NT2/D1 (cell line): ENCODE data around the gene CYB5R4.

Experiments used
- DNase-seq: peaks from one replicate; pipeline ENCODE4 v3.0.0-alpha.2; 2011; ENCODE audit warnings: low read depth, low spot score
- H3K27me3 ChIP-seq: 2 replicates; pipeline ENCODE4 v1.6.0; 2011; ENCODE audit warnings: mild to moderate bottlenecking; ENCODE audit not compliant: insufficient read length, insufficient read depth
- H3K36me3 ChIP-seq: 2 replicates; pipeline ENCODE4 v1.6.1; 2011; ENCODE audit warnings: mild to moderate bottlenecking, low read length, mixed read lengths; ENCODE audit not compliant: insufficient read depth, insufficient read length
- H3K4me1 ChIP-seq: 2 replicates; pipeline ENCODE4 v1.5.1; 2011; ENCODE audit not compliant: insufficient read depth, insufficient read length
- H3K4me3 ChIP-seq: 2 replicates; pipeline ENCODE4 v1.5.1; 2011; ENCODE audit warnings: low read depth; ENCODE audit not compliant: insufficient read length
- H3K9ac ChIP-seq: 2 replicates; pipeline ENCODE4 v1.6.0; 2011; ENCODE audit warnings: low read depth; ENCODE audit not compliant: insufficient read length
- H3K9me3 ChIP-seq: 2 replicates; pipeline ENCODE4 v1.5.1; 2011; ENCODE audit warnings: mild to moderate bottlenecking, low read length; ENCODE audit not compliant: insufficient read depth
- SUZ12 ChIP-seq: IDR thresholded peaks from 2 replicates; pipeline ENCODE4 v1.6.1; 2011; ENCODE audit not compliant: insufficient read length, insufficient read depth; ENCODE audit errors: extremely low read depth
- YY1 ChIP-seq: IDR thresholded peaks from 2 replicates; pipeline ENCODE4 v1.6.1; 2011; ENCODE audit not compliant: insufficient read length, insufficient read depth
- ZNF274 ChIP-seq: IDR thresholded peaks from 2 replicates; pipeline ENCODE4 v1.6.1; 2011; ENCODE audit warnings: mild to moderate bottlenecking, low read depth, low read length

CYB5R4 gene

DNA sequence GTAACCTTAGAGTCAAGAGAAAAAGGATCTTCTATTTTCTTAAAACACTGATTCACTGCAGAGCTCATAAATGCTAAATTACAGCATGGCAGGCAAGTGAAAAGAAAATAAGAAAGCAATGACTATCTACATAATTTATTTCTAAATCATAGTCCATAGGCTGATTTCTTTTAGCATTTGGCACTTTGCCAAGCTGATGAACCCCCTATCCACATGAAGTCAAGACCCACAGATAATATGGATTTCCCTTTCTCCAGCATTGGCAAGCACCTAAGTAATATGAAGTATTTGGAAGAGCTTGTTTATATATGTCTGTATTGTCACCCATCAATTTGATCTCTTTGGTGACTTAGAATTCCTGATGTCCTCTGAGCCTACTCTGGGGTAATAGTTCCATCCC, 126.2 kb downstream of the CYB5R4 start:
- Histone ChIP-seq H3K9ac (no peak overlapping the region), H3K4me3 (no peak overlapping the region), H3K36me3 (no peaks in the 10 kb centered on the region), H3K4me1 (no peaks in the 10 kb centered on the region), H3K27me3 (no peaks in the 10 kb centered on the region), H3K9me3 (no peaks in the 10 kb centered on the region)
- no peak for TF ChIP-seq YY1
- DNase-seq, result no peak

- no peak for DNase-seq
- Histone ChIP-seq H3K27me3 (no peaks in the 10 kb centered on the region), H3K4me1 (no peaks in the 10 kb centered on the region), H3K9me3 (no peaks in the 10 kb centered on the region; the same call in 1 of the 2 replicates), H3K36me3 (no peaks in the 10 kb centered on the region), H3K4me3 (no peak overlapping the region), H3K9ac (no peak overlapping the region)
- TF ChIP-seq YY1 (no peak), SUZ12 (no peak), ZNF274 (no peak)
Measured at GRCh38 chr6:83998021-83998584, 138.6 kb downstream of the CYB5R4 start.

DNA sequence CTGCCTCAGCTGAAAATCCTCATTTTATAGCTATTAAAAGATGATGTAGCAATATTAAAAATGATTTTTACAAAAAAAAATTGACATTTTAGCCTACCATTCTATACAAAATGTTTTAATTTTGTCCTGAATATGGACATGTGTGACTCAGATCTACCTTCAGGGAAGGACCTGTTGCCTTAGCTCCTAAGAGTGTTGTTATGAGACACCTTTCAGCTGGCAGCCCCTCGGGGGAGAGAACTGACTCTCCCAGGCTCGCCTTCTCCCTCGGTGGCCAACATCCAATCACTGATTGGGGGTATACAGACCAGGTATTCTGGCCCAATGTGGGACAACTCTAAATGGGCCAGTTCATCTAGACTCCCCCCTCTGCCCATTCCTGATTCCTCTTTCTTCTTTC, 141.6 kb downstream of the CYB5R4 start:
- Histone ChIP-seq H3K4me3 (no peak overlapping the region), H3K9me3 (no peaks in the 10 kb centered on the region), H3K9ac (no peak overlapping the region), H3K27me3 (no peaks in the 10 kb centered on the region), H3K4me1 (no peaks in the 10 kb centered on the region), H3K36me3 (no peaks in the 10 kb centered on the region)
- DNase-seq, result no peak
- TF ChIP-seq YY1, result no peak
- TF ChIP-seq ZNF274, result no peak
- TF ChIP-seq SUZ12, result no peak

GRCh38 chr6:84002226-84002625, 142.7 kb downstream of the CYB5R4 start:
- Histone ChIP-seq H3K4me1 (no peaks in the 10 kb centered on the region), H3K36me3 (no peaks in the 10 kb centered on the region), H3K4me3 (no peak overlapping the region), H3K27me3 (no peaks in the 10 kb centered on the region), H3K9me3 (no peaks in the 10 kb centered on the region), H3K9ac (no peak overlapping the region)
- no peak for DNase-seq
- no peak for TF ChIP-seq SUZ12
- no peak for TF ChIP-seq ZNF274
- TF ChIP-seq YY1, result no peak

- Histone ChIP-seq H3K9me3 (no peaks in the 10 kb centered on the region), H3K4me1 (no peaks in the 10 kb centered on the region), H3K27me3 (no peaks in the 10 kb centered on the region), H3K9ac (no peak overlapping the region), H3K36me3 (no peaks in the 10 kb centered on the region), H3K4me3 (no peak overlapping the region)
- TF ChIP-seq SUZ12 (no peak), YY1 (no peak), ZNF274 (no peak)
- DNase-seq, result no peak
Measured at GRCh38 chr6:84003131-84003530, 143.6 kb downstream of the CYB5R4 start.

DNA sequence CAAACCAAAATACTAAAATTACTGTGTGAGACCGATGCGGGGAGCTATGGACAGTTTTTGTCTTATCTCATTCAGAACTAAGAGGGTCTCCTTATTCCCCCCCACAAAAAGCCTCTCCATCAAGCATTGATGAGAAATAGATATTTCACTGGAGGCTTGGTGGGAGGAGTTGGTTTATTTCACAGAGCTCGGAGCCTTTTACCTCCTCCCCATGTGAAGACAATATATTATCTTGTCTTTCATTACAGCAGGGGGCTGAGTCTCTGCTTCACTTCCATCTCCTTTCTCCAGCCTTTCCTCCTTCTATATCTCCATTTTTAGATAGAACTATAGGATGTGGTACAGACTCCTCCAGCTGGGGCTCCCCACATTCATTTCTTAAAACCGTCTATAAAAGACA, 144.2 kb downstream of the CYB5R4 start:
- H3K9me3 ChIP-seq, result no peaks in the 10 kb centered on the region
- TF ChIP-seq ZNF274, result no peak
- no peaks in the 10 kb centered on the region for H3K36me3 ChIP-seq
- H3K9ac ChIP-seq, result no peak overlapping the region
- no peak for DNase-seq
- H3K4me3 ChIP-seq, result no peak overlapping the region
- H3K4me1 ChIP-seq, result no peaks in the 10 kb centered on the region
- no peaks in the 10 kb centered on the region for H3K27me3 ChIP-seq

DNA sequence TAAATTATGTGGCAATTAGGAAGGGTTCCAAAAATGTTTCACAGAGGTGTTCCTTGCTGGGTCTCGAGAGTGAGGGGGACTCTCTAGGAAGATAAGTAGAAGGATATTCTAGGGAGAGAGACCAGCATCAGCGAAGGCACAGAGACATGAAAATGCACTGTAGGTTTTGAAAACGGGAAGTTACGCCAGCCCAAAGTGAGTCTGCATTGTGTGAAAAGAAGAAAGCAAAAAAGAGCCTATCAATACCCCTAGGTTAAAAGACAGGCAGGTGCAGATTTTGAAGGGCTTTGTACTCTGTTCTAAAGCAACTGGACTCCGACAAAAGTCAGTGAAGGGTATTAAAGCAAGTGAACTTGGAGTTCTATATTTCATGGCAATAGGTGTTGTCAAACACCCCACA, 148.4 kb downstream of the CYB5R4 start:
- no peak overlapping the region for H3K9ac ChIP-seq
- TF ChIP-seq SUZ12, result no peak
- no peak for TF ChIP-seq YY1
- no peak for TF ChIP-seq ZNF274
- no peaks in the 10 kb centered on the region for H3K36me3 ChIP-seq
- no peaks in the 10 kb centered on the region for H3K4me1 ChIP-seq
- no peak overlapping the region for H3K4me3 ChIP-seq
- no peaks in the 10 kb centered on the region for H3K9me3 ChIP-seq
- no peak for DNase-seq
- no peaks in the 10 kb centered on the region for H3K27me3 ChIP-seq

- no peak for DNase-seq
- H3K4me1 ChIP-seq, result no peaks in the 10 kb centered on the region
- TF ChIP-seq SUZ12 (no peak), YY1 (no peak), ZNF274 (no peak)
- no peaks in the 10 kb centered on the region for H3K9me3 ChIP-seq
- H3K27me3 ChIP-seq, result no peaks in the 10 kb centered on the region
- H3K4me3 ChIP-seq, result no peak overlapping the region
- H3K9ac ChIP-seq, result no peak overlapping the region
- H3K36me3 ChIP-seq, result no peaks in the 10 kb centered on the region
Measured at GRCh38 chr6:84013354-84013753, 153.9 kb downstream of the CYB5R4 start.
